Fibroblast of skin of scalp (primary cell): ENCODE measurements around the gene BTBD9.

Experiments
- DNase-seq: peaks from one replicate; pipeline ENCODE4 v3.0.0-alpha.2; 2013

Gene BTBD9

GRCh38 chr6:38282911-38283310 is 356.8 kb downstream of the BTBD9 start:
- no peak for DNase-seq

- DNase-seq, result no peak
These were observed 358.6 kb downstream of the BTBD9 start for GRCh38 chr6:38281126-38281525.

DNA sequence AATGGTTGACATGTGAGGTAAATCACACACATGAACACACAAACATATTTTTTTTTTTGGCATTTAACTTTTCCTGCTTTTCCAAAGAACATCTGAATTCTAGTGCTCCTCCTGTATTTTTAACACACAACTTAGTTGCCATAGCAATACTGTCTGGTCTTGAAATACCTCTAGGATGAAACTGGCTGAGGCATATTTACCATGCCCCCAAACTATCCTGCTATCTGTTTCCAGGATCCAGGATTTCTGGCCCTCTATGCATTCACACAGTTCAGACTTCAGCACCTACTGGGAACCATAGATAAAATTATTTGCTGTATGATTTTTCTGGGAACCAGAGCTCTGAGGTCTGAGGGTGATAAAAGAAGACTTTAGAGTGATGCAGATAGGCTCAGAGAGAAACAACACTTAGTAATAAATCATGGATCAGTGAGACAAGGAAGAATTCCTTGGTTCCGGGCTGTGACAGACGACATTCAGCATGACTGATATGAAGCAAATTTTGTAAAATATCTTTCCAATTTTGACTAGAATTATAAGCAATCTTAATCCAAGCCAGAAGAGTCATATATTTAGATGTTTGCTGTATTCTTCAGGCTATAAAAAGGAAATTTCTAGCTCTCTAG is 359.7 kb downstream of the BTBD9 start:
- no peak for DNase-seq

DNA sequence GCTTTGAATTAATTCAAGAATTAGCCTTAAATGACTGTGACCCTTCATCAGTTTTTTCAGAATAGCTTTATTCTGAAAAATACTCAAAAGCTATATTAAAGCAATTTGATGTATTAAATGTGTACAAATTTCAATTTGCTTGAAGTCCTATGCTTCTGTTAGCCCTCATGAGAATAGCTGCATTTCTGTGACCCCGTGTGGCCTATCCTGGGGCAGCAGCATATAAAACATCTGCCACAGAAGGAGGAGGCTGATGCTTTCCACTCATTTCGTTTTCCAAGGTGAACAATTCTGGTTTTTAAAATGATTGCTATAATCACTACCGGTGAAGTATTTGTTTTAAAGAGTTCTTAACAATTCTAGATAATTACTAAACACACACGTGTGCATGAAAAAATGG is 360.3 kb downstream of the BTBD9 start:
- DNase-seq, result no peak

DNA sequence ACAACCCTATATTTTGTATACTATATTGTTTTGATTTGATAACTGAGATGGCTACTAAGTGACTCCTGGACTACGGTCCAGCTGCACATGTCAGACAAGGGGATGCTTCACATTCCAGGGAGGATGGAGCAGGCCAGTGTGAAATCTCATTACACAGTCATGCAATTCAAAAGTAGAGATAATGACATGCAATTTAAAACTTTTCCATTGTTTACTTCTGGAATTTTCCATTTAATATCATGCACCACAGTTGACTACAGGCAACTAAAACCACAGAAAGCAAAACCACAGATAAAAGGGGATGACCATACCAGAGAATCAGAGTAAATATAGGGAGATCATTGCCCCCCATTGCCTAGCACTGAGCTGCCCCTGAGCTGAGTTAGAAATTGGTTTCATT is 366.4 kb downstream of the BTBD9 start:
- peak; percentile 70 for DNase-seq

DNA sequence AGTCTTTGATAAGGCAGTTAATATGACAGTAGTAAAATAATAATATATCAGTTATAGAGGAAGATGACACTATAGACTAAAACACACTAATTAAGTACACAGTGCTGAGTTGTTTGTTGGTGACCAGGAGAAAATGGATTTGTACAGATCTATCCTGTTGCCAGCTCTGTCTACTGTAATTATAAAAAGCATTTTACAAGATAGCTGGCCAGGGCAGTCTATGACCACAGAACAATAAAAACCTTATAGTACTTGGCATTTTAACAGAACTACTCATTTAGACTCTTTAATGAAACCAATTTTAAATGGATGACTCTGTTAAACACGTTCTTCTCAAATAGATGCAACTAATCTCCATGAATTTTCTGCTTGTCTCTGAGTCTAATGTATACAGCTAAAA is 367.5 kb downstream of the BTBD9 start:
- no peak for DNase-seq

GRCh38 chr6:38271081-38271480 is 368.6 kb downstream of the BTBD9 start:
- peak; percentile 63 for DNase-seq

DNA sequence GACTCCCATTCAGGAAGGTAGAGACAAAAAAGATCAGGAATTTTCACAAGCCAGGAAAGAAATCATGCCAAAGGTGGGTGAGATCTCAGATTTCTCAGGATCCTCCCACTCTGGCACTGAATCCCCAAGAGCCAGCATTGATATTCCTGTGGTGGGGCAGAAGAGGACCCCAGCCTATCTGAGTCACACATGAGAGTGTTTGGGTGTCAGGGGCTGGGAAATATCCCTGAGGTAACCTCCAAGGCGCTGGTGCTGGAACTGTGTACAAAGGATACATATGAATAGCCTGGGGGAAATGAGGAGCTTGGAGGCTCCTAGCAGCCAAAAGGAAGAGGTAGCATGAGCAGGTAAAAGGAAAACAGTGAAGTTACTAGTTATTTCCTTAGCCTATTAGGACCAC is 369.4 kb downstream of the BTBD9 start:
- no peak for DNase-seq

GRCh38 chr6:38269461-38270172 is 370.1 kb downstream of the BTBD9 start:
- DNase-seq, result no peak

GRCh38 chr6:38268342-38268741 is 371.4 kb downstream of the BTBD9 start:
- DNase-seq, result no peak

DNA sequence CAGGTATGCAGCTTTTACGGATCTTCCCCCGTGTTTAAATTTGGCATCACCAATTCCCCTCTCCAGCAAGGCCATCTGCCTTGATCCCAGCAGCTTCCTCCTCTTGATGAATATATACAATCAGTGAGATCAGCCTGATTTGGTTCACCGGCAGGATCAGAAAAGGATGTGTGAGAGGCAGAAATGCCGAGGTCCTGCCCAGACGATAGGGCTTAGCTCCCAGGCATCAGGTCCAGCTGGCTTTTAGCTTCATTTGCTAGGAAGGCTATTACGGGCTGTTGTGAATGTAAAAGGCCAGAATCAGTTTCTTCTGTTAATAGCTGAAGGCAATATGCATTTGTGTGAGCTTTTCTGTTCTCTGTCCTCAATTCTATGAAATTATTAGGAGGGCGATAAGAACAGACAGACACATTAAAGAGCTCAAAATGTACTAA is 372.8 kb downstream of the BTBD9 start:
- DNase-seq, result no peak

DNA sequence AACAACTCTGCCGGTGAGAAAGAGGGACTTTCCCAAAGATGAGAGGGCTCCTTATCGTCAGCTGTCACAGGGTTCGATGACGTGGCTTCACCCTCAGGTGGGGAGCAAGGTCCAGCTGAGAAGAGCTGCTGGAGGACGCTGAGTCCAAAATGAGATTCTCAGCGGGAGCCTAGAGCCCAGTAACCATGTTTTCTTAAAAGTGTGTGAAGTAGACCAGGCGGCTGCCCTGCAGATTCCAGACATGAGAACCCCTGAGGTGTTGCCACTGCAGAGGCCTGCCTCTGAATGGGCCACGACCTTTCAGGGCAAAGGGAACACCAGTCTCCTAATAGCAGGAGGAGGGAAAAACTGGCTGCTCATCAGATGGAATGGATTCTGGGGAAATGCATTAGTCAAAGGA is 375.1 kb downstream of the BTBD9 start:
- no peak for DNase-seq

GRCh38 chr6:38262609-38263008 is 377.1 kb downstream of the BTBD9 start:
- DNase-seq, result peak; percentile 68

- peak; percentile 88 for DNase-seq
These were observed 377.7 kb downstream of the BTBD9 start for GRCh38 chr6:38262026-38262425.

DNA sequence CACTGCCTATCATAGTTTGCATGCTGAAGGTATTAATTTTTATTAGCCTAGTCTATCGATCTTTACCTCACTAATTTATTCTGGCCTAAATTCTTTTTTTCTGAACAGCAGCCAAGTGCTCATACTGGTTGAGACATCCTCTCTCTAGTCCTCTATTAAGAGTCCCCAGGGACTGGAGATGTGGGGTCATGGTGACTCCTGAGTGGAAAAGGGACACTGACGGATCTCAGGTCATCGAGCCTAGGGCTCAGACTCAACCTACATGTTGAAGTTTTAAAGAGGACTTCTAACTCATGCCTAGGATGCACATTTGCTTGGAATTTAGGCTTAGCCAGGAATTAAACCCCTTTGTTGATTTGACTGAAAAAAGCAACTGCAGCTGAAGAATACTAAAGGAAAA is 378.1 kb downstream of the BTBD9 start:
- DNase-seq, result peak; percentile 34

DNA sequence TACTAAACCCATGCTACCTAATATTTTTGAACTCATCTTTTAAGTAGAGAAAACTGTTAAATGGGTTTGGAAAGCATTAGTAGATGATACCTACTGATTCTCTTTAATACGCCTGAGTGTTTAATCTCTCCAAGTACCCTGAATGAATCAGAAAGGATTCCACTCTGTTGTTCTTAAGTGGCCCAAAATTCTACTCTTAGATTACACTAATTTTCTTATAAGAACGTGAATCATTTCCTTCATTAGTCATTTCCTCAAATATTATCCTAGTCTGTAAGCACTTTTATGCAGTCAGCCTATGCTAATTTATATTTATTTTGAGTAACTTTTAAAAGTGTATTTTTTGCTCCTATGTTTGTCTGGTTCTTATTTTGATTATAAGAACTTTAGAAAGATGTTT is 380.0 kb downstream of the BTBD9 start:
- DNase-seq, result peak; percentile 52

DNA sequence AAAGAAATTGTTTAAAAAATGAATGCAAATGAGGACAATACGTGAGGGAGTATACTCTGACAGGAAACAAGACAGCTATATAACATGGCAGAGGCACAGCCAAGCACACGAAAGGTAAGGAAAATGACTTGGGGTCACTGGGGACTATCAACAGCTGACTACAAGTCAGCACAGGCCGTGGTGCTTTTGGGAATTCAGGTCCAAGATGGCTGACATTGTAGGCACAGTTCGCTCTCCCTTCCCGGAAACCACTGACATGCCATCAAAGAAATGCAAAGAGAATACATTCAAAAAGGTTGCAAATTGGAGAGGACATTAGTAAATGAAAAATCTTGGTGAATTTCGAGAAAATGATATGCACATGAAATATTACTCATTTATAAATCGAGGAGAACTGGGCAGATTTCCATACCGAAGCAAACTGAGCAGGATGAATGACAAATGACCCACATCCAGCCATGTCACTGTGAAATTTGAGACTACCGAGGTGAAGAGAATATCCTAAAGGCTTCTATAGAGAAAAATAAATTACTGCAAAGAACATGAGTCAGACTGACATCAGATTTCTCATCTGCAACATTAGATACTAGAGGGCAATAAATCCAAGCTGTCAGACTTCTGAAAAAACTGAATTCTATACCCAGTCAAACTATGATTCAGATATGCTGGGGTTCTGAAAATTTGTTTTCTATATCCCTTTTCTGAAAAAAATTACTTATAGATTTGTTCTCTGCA is 391.1 kb downstream of the BTBD9 start:
- peak; percentile 29 for DNase-seq

DNA sequence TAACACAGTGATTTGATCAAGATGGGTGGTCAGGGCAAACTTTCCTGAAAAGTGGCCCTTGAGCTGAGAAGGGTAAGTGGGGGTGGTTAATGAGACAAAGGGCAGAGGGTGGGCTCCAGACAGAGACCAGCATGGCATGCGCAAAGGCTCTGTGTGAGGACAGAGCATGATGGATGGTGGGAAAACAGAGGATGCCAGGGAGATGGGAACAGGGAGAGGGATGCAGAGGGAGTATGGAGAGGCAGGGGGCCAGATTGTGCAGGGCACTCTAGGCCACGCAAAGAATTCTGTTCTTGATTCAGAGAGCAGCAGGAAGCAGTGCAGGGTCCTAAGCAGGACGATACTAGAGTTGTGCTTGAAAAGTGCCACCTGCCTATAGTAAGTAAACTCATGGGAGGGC is 394.4 kb downstream of the BTBD9 start:
- DNase-seq, result no peak

DNA sequence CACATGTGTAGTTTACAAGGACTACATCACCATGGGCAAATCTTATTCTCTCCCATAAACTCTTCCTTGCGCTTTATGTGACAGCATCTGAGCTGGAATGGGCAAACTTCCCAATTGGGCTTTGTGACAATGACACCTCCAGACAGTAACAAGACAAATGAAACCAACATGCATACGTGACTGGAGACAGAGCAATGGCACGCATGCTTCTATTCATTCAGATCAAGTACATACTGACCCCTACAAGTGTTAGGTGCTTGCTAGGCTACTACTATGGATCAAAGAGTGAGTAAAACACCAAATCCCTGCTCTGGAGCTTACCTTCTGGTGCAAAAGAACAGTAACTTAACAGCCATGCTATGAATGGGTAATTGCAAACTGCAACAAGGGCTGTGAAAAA is 394.9 kb downstream of the BTBD9 start:
- no peak for DNase-seq

DNA sequence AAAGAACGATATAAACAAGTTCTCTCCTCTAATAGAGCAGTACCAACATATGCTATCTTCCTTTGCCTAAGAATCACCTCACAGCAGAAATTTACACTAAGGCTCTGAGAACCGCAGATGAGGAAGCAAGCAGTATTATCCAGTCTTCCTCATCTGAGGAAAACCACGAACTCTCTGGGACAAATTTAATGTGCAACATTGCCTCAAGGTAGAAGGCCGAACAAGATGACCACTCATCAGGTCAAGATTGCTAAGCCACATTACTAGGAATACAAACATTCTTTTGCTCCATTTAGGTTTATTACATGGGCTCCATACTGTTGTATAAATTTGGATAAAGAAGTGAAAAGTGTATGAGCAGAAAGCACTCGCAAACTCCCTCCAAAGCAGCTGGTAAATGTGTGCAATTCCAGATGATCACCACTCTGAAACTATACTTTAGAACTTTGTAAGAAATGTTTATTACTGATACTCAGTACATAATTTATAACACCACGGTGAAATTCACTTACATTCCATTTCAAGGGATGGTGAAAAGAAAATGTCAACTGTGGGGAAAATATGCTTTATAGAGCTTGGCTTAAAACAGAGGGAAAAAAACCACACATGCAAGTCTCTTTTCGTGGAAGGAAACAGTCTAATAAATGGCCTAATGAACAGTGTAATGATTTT is 398.4 kb downstream of the BTBD9 start:
- no peak for DNase-seq

DNA sequence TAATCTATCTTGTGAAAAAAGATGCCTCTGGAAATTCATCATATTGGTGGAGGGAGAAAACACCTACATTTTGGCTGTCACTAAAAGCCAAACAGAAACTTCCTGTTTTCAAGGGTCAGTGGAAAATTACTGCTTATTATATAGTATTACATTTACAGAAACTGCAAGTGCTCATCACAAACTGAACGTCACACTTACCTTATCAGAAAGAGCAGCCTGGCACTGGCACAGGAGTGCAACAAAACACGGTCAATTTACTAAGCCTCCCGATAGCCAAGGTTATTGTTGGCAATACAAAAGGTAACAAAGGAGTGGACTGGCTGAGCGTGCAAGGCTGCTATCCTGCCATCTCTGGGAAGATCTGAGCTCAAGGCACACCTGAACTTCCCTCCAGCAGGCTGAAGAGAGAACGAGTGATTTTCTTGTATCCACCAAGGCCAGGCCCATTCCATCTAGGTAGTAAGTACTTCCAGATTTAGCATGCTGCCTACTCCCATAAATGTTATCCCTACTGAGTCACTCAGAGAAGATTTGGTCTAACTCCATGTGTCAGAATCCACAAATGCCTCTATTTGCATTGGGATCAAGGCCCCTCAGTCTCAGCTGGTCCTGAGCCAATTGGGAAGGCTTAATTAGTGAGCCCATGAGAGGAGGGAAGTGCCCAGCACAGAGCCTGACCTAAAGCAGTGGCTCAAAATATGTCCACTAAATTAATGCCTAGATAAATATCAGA is 399.8 kb downstream of the BTBD9 start:
- DNase-seq, result peak; percentile 71

- no peak for DNase-seq
These were observed 403.1 kb downstream of the BTBD9 start for GRCh38 chr6:38236631-38237030.
